ENCODE results near the gene LSM12.

- TF ChIP-seq POLR2A (IDR thresholded peaks at IDR 0.05; ENCODE audit: low read depth): no peak
- no peak for TF ChIP-seq CTCF (IDR thresholded peaks at IDR 0.05)
- no peak for TF ChIP-seq POLR2AphosphoS5 (IDR thresholded peaks at IDR 0.05)
- TF ChIP-seq EP300 (IDR thresholded peaks at IDR 0.05): no peak
Observed at GRCh38 chr17:43988301-43988700, 78.2 kb downstream of the LSM12 start.
